Measurements from ENCODE around the gene STAG1.
"Not testable (repeated sequence)": the region's sequence is repeated elsewhere in the genome, so short reads cannot be mapped to it uniquely, and the experiment has no call there.

DNA sequence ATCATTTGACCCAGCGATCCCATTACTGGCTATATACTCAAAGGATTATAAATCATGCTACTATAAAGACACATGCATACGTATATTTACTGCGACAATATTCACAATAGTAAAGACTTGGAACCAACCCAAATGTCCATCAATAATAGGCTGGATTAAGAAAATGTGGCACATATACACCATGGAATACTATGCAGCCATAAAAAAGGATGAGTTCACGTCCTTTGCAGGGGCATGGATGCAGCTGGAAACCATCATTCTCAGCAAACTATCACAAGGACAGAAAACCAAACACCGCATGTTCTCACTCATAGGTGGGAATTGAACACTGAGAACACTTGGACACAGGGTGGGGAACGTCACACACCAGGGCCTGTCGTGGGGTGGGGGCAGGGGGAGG, 237.6 kb downstream of the STAG1 start:
- not testable (repeated sequence) for TF ChIP-seq EZH2phosphoT487 (IDR thresholded peaks at IDR 0.05; ENCODE audit: low read depth, severe bottlenecking, unreplicated experiment); CTCF (IDR thresholded peaks at IDR 0.05; ENCODE audit: poor library complexity)

Data from hepatocyte (in vitro differentiated cells).